Activated naive CD8-positive, alpha-beta T cell treated with anti-CD3 and anti-CD28 coated beads, Interleukin-2, amount 10 ng/mL, durations not matched to agents 7 days and 5 days (primary cell): Measurements from ENCODE around the gene TRIM75. TPM values are rescaled to one million over a fixed set of nuclear protein-coding genes. Genes with fewer than 3 reads are reported as not detected.
"Not testable (repeated sequence)": the region's sequence is repeated elsewhere in the genome, so short reads cannot be mapped to it uniquely, and the experiment has no call there.

Experiments used
- ATAC-seq: fragments of 150-1000 bp; cut with Tn5 transposase; one replicate; pipeline ENCODE4 v1.10.0; 2021; ENCODE audit warnings: low read depth, moderate library complexity
- POLR2A ChIA-PET: fragments of 350-600 bp; sonication (Branson Sonifier 250); formaldehyde crosslinking; loops from one replicate; lab custom pipeline; 2021; ENCODE audit warnings: antibody characterized with exemption; lab: Charles Lee
- DNase-seq: peaks from one replicate; pipeline ENCODE4 v3.0.0; 2021
- H3K27ac Mint-ChIP-seq: one replicate; pipeline ENCODE4 v1.8.0; 2022; ENCODE audit warnings: mild to moderate bottlenecking, mixed read lengths
- H3K27me3 Mint-ChIP-seq: one replicate; pipeline ENCODE4 v1.8.0; 2022; ENCODE audit warnings: mild to moderate bottlenecking, moderate library complexity, mixed read lengths
- H3K36me3 Mint-ChIP-seq: one replicate; pipeline ENCODE4 v1.8.0; 2021; ENCODE audit warnings: mild to moderate bottlenecking, mixed read lengths
- H3K4me1 Mint-ChIP-seq: one replicate; pipeline ENCODE4 v1.8.0; 2021; ENCODE audit warnings: mixed read lengths
- H3K4me3 Mint-ChIP-seq: one replicate; pipeline ENCODE4 v1.8.0; 2022; ENCODE audit warnings: mild to moderate bottlenecking, moderate library complexity, mixed read lengths
- H3K9me3 Mint-ChIP-seq: one replicate; pipeline ENCODE4 v1.8.0; 2021; ENCODE audit warnings: mixed read lengths
- total RNA-seq, 2 experiments: library from RNA; stranded (reverse); gene quantifications; one replicate each; pipeline ENCODE4 v1.2.3, GENCODE V29; 2021

Gene TRIM75
- total RNA-seq, 2 experiments from 2014 or later, result not detected

GRCh38 chr4:165031436-165032211, 22.0 kb upstream of the TRIM75 start, which contains the start of gene TRIM60:
Gene TRIM60, plus strand, starts transcription at chr4:165031999. Its CDS starts 8,074 bp downstream, at chr4:165040073.
- Mint-ChIP-seq H3K4me3 (no peak within 1 kb of the TSS), H3K4me1 (no peaks in the 10 kb centered on the region), H3K9me3 (no peaks in the 10 kb centered on the region), H3K27ac (no peak within 1 kb of the TSS), H3K27me3 (peaks cover 3% of the 10 kb centered on the region), H3K36me3 (no peaks in the 10 kb centered on the region)
- DNase-seq (no peak), ATAC-seq (no peak)
- POLR2A ChIA-PET, result no interaction called here

GRCh38 chr4:165048170-165048569, 5.5 kb upstream of the TRIM75 start:
- no peak overlapping the region for H3K4me3 Mint-ChIP-seq
- no peaks in the 10 kb centered on the region for H3K36me3 Mint-ChIP-seq
- POLR2A ChIA-PET, result no interaction called here
- no peak for DNase-seq
- no peaks in the 10 kb centered on the region for H3K4me1 Mint-ChIP-seq
- no peak overlapping the region for H3K27ac Mint-ChIP-seq
- peaks cover 20% of the 10 kb centered on the region for H3K27me3 Mint-ChIP-seq
- no peaks in the 10 kb centered on the region for H3K9me3 Mint-ChIP-seq
- ATAC-seq, result no peak

GRCh38 chr4:165052627-165053026, 1.0 kb upstream of the TRIM75 start:
- Mint-ChIP-seq H3K4me1 (no peaks in the 10 kb centered on the region), H3K27ac (no peak overlapping the region), H3K27me3 (peaks cover 13% of the 10 kb centered on the region), H3K9me3 (no peaks in the 10 kb centered on the region), H3K4me3 (no peak overlapping the region), H3K36me3 (no peaks in the 10 kb centered on the region)
- POLR2A ChIA-PET, result no interaction called here
- ATAC-seq, result no peak
- DNase-seq, result no peak

- POLR2A ChIA-PET, result no interaction called here
- H3K27me3 Mint-ChIP-seq, result peaks cover 14% of the 10 kb centered on the region
- H3K27ac Mint-ChIP-seq, result no peak overlapping the region
- H3K4me3 Mint-ChIP-seq, result no peak overlapping the region
- H3K36me3 Mint-ChIP-seq, result no peaks in the 10 kb centered on the region
- H3K4me1 Mint-ChIP-seq, result no peaks in the 10 kb centered on the region
- DNase-seq (no peak), ATAC-seq (no peak)
- no peaks in the 10 kb centered on the region for H3K9me3 Mint-ChIP-seq
Observed at GRCh38 chr4:165055601-165056000, 1.9 kb downstream of the TRIM75 start.

- no peak for ATAC-seq
- no peaks in the 10 kb centered on the region for H3K4me1 Mint-ChIP-seq
- no peak for DNase-seq
- no peaks in the 10 kb centered on the region for H3K36me3 Mint-ChIP-seq
- H3K27me3 Mint-ChIP-seq, result peaks cover 8% of the 10 kb centered on the region
- no peaks in the 10 kb centered on the region for H3K9me3 Mint-ChIP-seq
- no peak overlapping the region for H3K27ac Mint-ChIP-seq
- no peak overlapping the region for H3K4me3 Mint-ChIP-seq
- POLR2A ChIA-PET, result no interaction called here
Observed at GRCh38 chr4:165058666-165059065, 5.0 kb downstream of the TRIM75 start.

- no peaks in the 10 kb centered on the region for H3K9me3 Mint-ChIP-seq
- no peak for ATAC-seq
- H3K4me3 Mint-ChIP-seq, result no peak overlapping the region
- no peaks in the 10 kb centered on the region for H3K4me1 Mint-ChIP-seq
- no peak for DNase-seq
- no peaks in the 10 kb centered on the region for H3K36me3 Mint-ChIP-seq
- POLR2A ChIA-PET, result no interaction called here
- H3K27me3 Mint-ChIP-seq, result peaks cover 6% of the 10 kb centered on the region
- H3K27ac Mint-ChIP-seq, result no peak overlapping the region
Observed at GRCh38 chr4:165059386-165059785, 5.7 kb downstream of the TRIM75 start.

- Mint-ChIP-seq H3K4me1 (no peaks in the 10 kb centered on the region), H3K4me3 (no peak overlapping the region), H3K9me3 (no peaks in the 10 kb centered on the region), H3K36me3 (no peaks in the 10 kb centered on the region), H3K27me3 (peaks cover 6% of the 10 kb centered on the region), H3K27ac (no peak overlapping the region)
- DNase-seq (no peak), ATAC-seq (no peak)
- POLR2A ChIA-PET, result no interaction called here
Observed at GRCh38 chr4:165060938-165061337, 7.3 kb downstream of the TRIM75 start.

GRCh38 chr4:165070560-165070959, 16.9 kb downstream of the TRIM75 start:
- POLR2A ChIA-PET, result no interaction called here
- Mint-ChIP-seq H3K27ac (no peak overlapping the region), H3K36me3 (no peaks in the 10 kb centered on the region), H3K4me3 (no peak overlapping the region), H3K9me3 (no peaks in the 10 kb centered on the region), H3K4me1 (peaks cover 4% of the 10 kb centered on the region), H3K27me3 (no peaks in the 10 kb centered on the region)
- ATAC-seq (no peak), DNase-seq (no peak)

- POLR2A ChIA-PET, H3K36me3 Mint-ChIP-seq, H3K4me3 Mint-ChIP-seq, ATAC-seq, H3K27me3 Mint-ChIP-seq, H3K27ac Mint-ChIP-seq, DNase-seq, H3K9me3 Mint-ChIP-seq: not testable (repeated sequence)
- peaks cover 11% of the 10 kb centered on the region for H3K4me1 Mint-ChIP-seq
Observed at GRCh38 chr4:165073346-165073745, 19.7 kb downstream of the TRIM75 start.

- peaks cover 8% of the 10 kb centered on the region for H3K36me3 Mint-ChIP-seq
- H3K9me3 Mint-ChIP-seq, result no peaks in the 10 kb centered on the region
- peaks cover 6% of the 10 kb centered on the region for H3K4me1 Mint-ChIP-seq
- DNase-seq, result no peak
- ATAC-seq, result no peak
- POLR2A ChIA-PET, result no interaction called here
- H3K27me3 Mint-ChIP-seq, result no peaks in the 10 kb centered on the region
- no peak overlapping the region for H3K4me3 Mint-ChIP-seq
- no peak overlapping the region for H3K27ac Mint-ChIP-seq
Observed at GRCh38 chr4:165077034-165077578, 23.4 kb downstream of the TRIM75 start.

- no peak for ATAC-seq
- no peaks in the 10 kb centered on the region for H3K9me3 Mint-ChIP-seq
- POLR2A ChIA-PET, result no interaction called here
- no peak overlapping the region for H3K4me3 Mint-ChIP-seq
- H3K4me1 Mint-ChIP-seq, result peaks cover 6% of the 10 kb centered on the region
- H3K27me3 Mint-ChIP-seq, result no peaks in the 10 kb centered on the region
- H3K36me3 Mint-ChIP-seq, result peaks cover 8% of the 10 kb centered on the region
- H3K27ac Mint-ChIP-seq, result no peak overlapping the region
- DNase-seq, result no peak
Observed at GRCh38 chr4:165079476-165079875, 25.8 kb downstream of the TRIM75 start.

- H3K27me3 Mint-ChIP-seq, H3K36me3 Mint-ChIP-seq: not testable (repeated sequence)
Observed at GRCh38 chr4:165084787-165085186, 31.1 kb downstream of the TRIM75 start.

GRCh38 chr4:165085946-165086345, 32.3 kb downstream of the TRIM75 start:
- DNase-seq (no peak), ATAC-seq (no peak)
- H3K4me3 Mint-ChIP-seq, result no peak overlapping the region
- H3K36me3 Mint-ChIP-seq, result peaks cover 6% of the 10 kb centered on the region
- no peak overlapping the region for H3K27ac Mint-ChIP-seq
- POLR2A ChIA-PET, result no interaction called here
- H3K9me3 Mint-ChIP-seq, result no peaks in the 10 kb centered on the region
- no peaks in the 10 kb centered on the region for H3K27me3 Mint-ChIP-seq
- H3K4me1 Mint-ChIP-seq, result no peaks in the 10 kb centered on the region

More at GRCh38 chr4:165084787-165085186, 31.1 kb downstream of the TRIM75 start:
- ATAC-seq, DNase-seq, H3K9me3 Mint-ChIP-seq, POLR2A ChIA-PET, H3K27ac Mint-ChIP-seq, H3K4me1 Mint-ChIP-seq, H3K4me3 Mint-ChIP-seq: not testable (repeated sequence)

- Mint-ChIP-seq H3K4me1 (no peaks in the 10 kb centered on the region), H3K4me3 (no peak overlapping the region), H3K9me3 (no peaks in the 10 kb centered on the region), H3K36me3 (peaks cover 6% of the 10 kb centered on the region), H3K27me3 (no peaks in the 10 kb centered on the region), H3K27ac (peak overlapping the region; percentile 61)
- POLR2A ChIA-PET, result no interaction called here
- DNase-seq, result no peak
- ATAC-seq, result no peak
Observed at GRCh38 chr4:165088366-165088765, 34.7 kb downstream of the TRIM75 start.
